ENCODE results near the gene CAND2. TPM values are rescaled to one million over a fixed set of nuclear protein-coding genes. Genes with fewer than 3 reads are reported as not detected.
"Not testable (repeated sequence)": the region's sequence is repeated elsewhere in the genome, so short reads cannot be mapped to it uniquely, and the experiment has no call there.

CAND2 gene
- total and polyA plus RNA-seq, 4 experiments from 2014 or later = 1.9 to 2.3 (median 2.2) TPM

DNA sequence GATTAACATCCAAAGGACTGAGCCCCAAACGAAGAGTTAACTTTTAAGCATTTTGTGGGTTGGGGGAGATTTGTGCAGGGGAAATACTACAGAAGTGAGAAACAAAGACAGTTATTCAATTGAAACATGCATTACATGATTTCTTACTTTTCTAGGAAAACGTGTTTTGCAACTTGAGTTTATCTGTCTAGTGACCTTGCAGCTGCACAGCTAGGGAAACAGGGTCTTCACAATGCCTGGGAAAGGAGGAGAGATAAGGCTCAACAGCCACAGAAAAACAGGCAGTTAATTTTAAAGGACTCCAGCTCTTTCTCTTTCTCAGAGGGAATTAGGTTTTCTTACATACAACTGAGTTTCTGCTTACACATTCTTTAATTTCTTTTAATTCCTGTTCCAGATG, 82.3 kb downstream of the CAND2 start:
- H3K9me3 Mint-ChIP-seq; H3K27ac ChIP-seq (ENCODE audit: low read depth, low read length); POLR2A ChIA-PET (ENCODE audit: partially characterized antibody); intact Hi-C loops (cut with micrococcal nuclease); H3K4me1 Mint-ChIP-seq; H3K27ac Mint-ChIP-seq; H3K9me3 ChIP-seq (ENCODE audit: control insufficient read depth in 1 of 2, low read length in 2 of 2); H3K36me3 Mint-ChIP-seq; H3K27me3 ChIP-seq (ENCODE audit: insufficient read depth, low read length); H3K4me3 ChIP-seq (ENCODE audit: low read length in 2 of 2); H3K36me3 ChIP-seq (ENCODE audit: insufficient read depth, low read length); H3K4me1 ChIP-seq (ENCODE audit: insufficient read depth, low read length); DNase-seq; H3K4me3 Mint-ChIP-seq: not testable (repeated sequence)
- CTCF ChIA-PET (ENCODE audit: partially characterized antibody) = interaction anchor here (1.9 to 3.2 kb wide), 2 partner anchors 13 kb away, joined by 7 to 13 read pairs; no protein-coding TSS in a partner anchor
- peaks cover 6 to 10% of the 10 kb centered on the region in 2 donors for H3K27me3 Mint-ChIP-seq

DNA sequence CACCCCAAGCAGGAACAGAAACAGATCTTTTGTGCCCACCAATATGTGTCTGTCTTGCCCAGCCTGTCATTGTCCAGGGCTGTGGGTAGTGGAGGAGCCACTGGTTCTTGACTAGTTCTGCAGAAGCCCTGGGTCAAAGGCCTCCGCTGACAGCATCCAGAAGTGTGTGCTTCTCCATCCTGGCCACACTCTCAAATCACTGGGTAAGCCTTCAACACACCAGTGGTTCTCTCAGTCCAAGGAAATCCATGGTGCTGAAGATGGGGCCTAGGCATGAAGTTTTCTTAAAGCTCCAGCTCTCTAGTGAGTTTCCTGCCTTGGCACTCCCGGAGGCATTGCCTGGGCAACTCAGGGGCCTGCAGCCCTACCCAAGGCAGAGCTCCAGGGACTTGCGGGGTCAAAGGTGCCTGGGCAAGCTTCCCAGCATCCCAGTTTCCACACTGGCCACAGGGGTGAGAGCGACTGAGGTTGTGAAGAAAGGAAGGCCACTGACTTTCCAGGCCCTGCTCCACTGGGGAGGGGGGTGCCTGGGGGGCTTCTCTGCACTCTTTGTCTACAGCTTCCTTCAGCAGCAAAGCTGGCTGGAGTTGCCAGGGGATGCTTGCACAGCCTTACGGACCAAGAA, 82.8 kb downstream of the CAND2 start:
- Histone ChIP-seq H3K4me3 (ENCODE audit: low read length in 2 of 2) (no peak overlapping the region), H3K4me1 (ENCODE audit: insufficient read depth, low read length) (no peaks in the 10 kb centered on the region), H3K27me3 (ENCODE audit: insufficient read depth, low read length) (no peaks in the 10 kb centered on the region), H3K27ac (ENCODE audit: low read depth, low read length) (no peak overlapping the region), H3K9me3 (ENCODE audit: control insufficient read depth in 1 of 2, low read length in 2 of 2) (no peaks in the 10 kb centered on the region), H3K36me3 (ENCODE audit: insufficient read depth, low read length) (no peaks in the 10 kb centered on the region)
- Mint-ChIP-seq H3K9me3 (no peaks in the 10 kb centered on the region), H3K27ac (no peak overlapping the region), H3K4me1 (no peaks in the 10 kb centered on the region), H3K27me3 (peaks cover 6 to 8% of the 10 kb centered on the region in 2 donors), H3K4me3 (no peak overlapping the region), H3K36me3 (no peaks in the 10 kb centered on the region)
- intact Hi-C loops (cut with micrococcal nuclease) = no loop called here
- POLR2A ChIA-PET (ENCODE audit: partially characterized antibody) = no interaction called here
- CTCF ChIA-PET (ENCODE audit: partially characterized antibody) = interaction anchor here (3.2 kb wide), 1 partner anchor 12 kb away, joined by 13 read pairs; no protein-coding TSS in a partner anchor
- DNase-seq = no peak

DNA sequence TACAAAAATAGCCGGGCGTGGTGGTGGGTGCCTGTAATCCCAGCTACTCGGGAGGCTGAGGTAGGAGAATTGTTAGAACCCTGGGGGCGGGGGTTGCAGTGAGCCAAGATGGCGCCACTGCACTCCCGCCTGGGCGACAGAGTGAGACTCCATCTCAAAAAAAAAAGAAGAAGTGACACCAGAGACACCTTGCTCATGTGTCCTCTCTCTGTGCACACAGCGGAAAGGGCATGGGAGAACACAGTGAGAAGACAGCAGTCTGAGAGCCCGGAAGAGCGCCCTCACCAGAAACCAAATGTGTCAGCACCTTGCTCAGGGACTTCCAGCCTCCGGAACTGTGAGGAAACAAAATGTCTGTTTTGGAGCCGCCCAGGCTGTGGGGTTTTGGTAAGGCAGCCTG, 85.4 kb downstream of the CAND2 start:
- H3K9me3 Mint-ChIP-seq; DNase-seq; H3K36me3 ChIP-seq (ENCODE audit: insufficient read depth, low read length); H3K27me3 ChIP-seq (ENCODE audit: insufficient read depth, low read length); H3K27ac ChIP-seq (ENCODE audit: low read depth, low read length); intact Hi-C loops (cut with micrococcal nuclease); H3K4me3 ChIP-seq (ENCODE audit: low read length in 2 of 2); H3K27ac Mint-ChIP-seq; H3K4me3 Mint-ChIP-seq; H3K36me3 Mint-ChIP-seq; H3K9me3 ChIP-seq (ENCODE audit: control insufficient read depth in 1 of 2, low read length in 2 of 2); POLR2A ChIA-PET (ENCODE audit: partially characterized antibody): not testable (repeated sequence)
- Mint-ChIP-seq H3K27me3 (peaks cover 5 to 12% of the 10 kb centered on the region in 2 donors), H3K4me1 (peaks cover 9 to 12% (median 9%) of the 10 kb centered on the region in 4 donors)
- CTCF ChIA-PET (ENCODE audit: partially characterized antibody) = interaction anchor here (3.2 kb wide), 1 partner anchor 10 kb away, joined by 13 read pairs; no protein-coding TSS in a partner anchor
- peaks cover 11% of the 10 kb centered on the region for H3K4me1 ChIP-seq (ENCODE audit: insufficient read depth, low read length)

DNA sequence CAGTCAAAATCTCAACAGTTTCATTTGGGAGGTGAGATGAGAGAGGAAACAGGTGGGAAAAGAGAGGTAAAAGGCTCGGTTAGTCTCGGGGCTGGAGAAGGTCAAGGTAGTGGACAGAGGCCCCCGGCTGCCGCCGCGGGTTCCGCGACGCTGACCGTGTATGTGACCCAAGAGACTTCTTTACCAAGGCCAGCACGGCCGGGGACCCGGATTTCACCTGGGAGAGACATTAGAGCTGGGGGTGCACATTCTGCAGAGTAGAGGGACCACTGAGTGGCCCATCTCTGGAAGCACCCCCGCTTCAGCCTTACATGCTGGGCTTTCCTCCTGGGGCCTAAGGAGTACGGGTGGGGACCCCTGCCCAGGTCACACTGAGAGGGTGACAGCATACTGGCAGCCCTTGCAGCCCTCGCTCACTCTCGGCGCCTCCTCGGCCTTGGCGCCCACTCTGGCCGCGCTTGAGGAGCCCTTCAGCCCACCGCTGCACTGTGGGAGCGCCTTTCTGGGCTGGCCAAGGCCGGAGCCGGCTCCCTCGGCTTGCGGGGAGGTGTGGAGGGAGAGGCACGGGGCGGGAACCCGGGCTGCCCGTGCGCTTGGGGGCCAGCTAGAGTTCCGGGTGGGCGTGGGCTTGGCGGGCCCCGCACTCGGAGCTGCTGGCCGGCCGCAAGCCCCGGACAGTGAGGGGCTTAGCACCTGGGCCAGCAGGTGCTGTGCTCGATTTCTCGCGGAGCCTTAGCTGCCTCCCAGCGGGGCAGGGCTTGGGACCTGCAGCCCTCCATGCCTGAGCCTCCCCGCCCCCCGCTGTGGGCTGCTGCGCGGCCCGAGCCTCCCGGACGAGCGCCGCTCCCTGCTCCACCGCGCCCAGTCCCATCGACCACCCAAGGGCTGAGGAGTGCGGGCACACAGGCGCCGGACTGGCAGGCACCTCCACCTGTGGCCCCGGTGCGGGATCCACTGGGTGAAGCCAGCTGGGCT, 86.1 kb downstream of the CAND2 start:
- no peaks in the 10 kb centered on the region for H3K27me3 ChIP-seq (ENCODE audit: insufficient read depth, low read length)
- no peak overlapping the region for H3K4me3 ChIP-seq (ENCODE audit: low read length in 2 of 2)
- H3K4me1 ChIP-seq (ENCODE audit: insufficient read depth, low read length) = peaks cover 11% of the 10 kb centered on the region
- Mint-ChIP-seq H3K4me1 (peaks cover 9 to 13% (median 10%) of the 10 kb centered on the region in 4 donors), H3K27ac (no peak overlapping the region), H3K4me3 (no peak overlapping the region), H3K9me3 (no peaks in the 10 kb centered on the region), H3K27me3 (peaks cover 11 to 17% of the 10 kb centered on the region in 2 donors), H3K36me3 (no peaks in the 10 kb centered on the region)
- intact Hi-C loops (cut with micrococcal nuclease) = no loop called here
- ChIA-PET POLR2A (ENCODE audit: partially characterized antibody) (no interaction called here), CTCF (ENCODE audit: partially characterized antibody) (interaction anchor here (1.4 kb wide), 1 partner anchor 15 kb away, joined by 4 read pairs; no protein-coding TSS in a partner anchor)
- no peak for DNase-seq
- no peak overlapping the region for H3K27ac ChIP-seq (ENCODE audit: low read depth, low read length)
- H3K9me3 ChIP-seq (ENCODE audit: control insufficient read depth in 1 of 2, low read length in 2 of 2) = no peaks in the 10 kb centered on the region
- no peaks in the 10 kb centered on the region for H3K36me3 ChIP-seq (ENCODE audit: insufficient read depth, low read length)

DNA sequence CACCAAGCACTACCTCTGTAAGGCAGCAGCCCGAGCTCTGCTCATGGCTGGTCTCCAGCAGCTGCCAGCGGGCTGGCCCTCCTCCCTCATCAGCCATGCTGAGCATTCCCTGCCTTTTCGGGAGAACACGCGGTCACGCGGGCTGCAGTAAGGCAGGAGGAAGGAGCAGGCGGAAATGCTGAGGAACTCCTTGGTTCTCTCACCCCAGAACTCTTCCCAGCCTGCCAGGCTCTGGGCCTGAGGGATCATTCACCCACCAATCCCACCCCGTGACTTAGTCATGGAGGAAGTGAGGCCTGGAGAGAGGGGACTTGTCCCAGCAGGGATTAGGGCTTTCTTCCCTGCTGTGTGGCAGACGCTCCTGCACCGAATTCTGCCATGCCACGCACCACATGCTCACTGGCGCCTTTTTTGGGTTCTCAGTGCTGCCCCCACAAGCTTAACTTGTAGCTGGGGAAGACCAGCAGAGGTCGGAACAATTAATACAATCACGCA, 87.8 kb downstream of the CAND2 start:
- Histone ChIP-seq H3K36me3 (ENCODE audit: insufficient read depth, low read length) (no peaks in the 10 kb centered on the region), H3K4me3 (ENCODE audit: low read length in 2 of 2) (no peak overlapping the region), H3K4me1 (ENCODE audit: insufficient read depth, low read length) (peaks cover 11% of the 10 kb centered on the region), H3K27ac (ENCODE audit: low read depth, low read length) (no peak overlapping the region), H3K27me3 (ENCODE audit: insufficient read depth, low read length) (no peaks in the 10 kb centered on the region), H3K9me3 (ENCODE audit: control insufficient read depth in 1 of 2, low read length in 2 of 2) (no peaks in the 10 kb centered on the region)
- no peak overlapping the region for H3K27ac Mint-ChIP-seq
- H3K4me3 Mint-ChIP-seq = no peak overlapping the region
- ChIA-PET POLR2A (ENCODE audit: partially characterized antibody) (no interaction called here), CTCF (ENCODE audit: partially characterized antibody) (interaction anchor here (1.1 to 1.4 kb wide), 2 partner anchors 8 to 16 kb away, joined by 3 to 4 read pairs; no protein-coding TSS in a partner anchor)
- H3K36me3 Mint-ChIP-seq = no peaks in the 10 kb centered on the region
- H3K27me3 Mint-ChIP-seq = peaks cover 20 to 23% of the 10 kb centered on the region in 2 donors
- DNase-seq = no peak
- H3K9me3 Mint-ChIP-seq = no peaks in the 10 kb centered on the region
- peaks cover 9 to 14% (median 12%) of the 10 kb centered on the region in 4 donors for H3K4me1 Mint-ChIP-seq
- intact Hi-C loops (cut with micrococcal nuclease) = no loop called here

Other genes starting within 250 kb of the CAND2 start
- gene MKRN2, start 239.6 kb upstream of the CAND2 start, total RNA-seq = 10 to 100 TPM; 31.7 to 32.0 TPM
- gene MKRN2, start 239.6 kb upstream of the CAND2 start, polyA plus RNA-seq = 10 to 100 TPM; 43.0 to 60.3 TPM
- 100 to 1,000 TPM; 116 to 120 TPM for gene RAF1, start 132.6 kb upstream of the CAND2 start, total RNA-seq
- gene RAF1, start 132.6 kb upstream of the CAND2 start, polyA plus RNA-seq = 10 to 100 TPM; 54.1 to 74.0 TPM
- not detected for gene TMEM40, start 37.4 kb upstream of the CAND2 start, total RNA-seq
- gene TMEM40, start 37.4 kb upstream of the CAND2 start, polyA plus RNA-seq = not detected
- gene RPL32, start 44.9 kb downstream of the CAND2 start, total RNA-seq = 1,000 to 10,000 TPM; 3,446 to 3,480 TPM
- gene RPL32, start 44.9 kb downstream of the CAND2 start, polyA plus RNA-seq = 1,000 to 10,000 TPM; 2,040 to 3,234 TPM